ENCODE data around the gene SYNDIG1.

DNA sequence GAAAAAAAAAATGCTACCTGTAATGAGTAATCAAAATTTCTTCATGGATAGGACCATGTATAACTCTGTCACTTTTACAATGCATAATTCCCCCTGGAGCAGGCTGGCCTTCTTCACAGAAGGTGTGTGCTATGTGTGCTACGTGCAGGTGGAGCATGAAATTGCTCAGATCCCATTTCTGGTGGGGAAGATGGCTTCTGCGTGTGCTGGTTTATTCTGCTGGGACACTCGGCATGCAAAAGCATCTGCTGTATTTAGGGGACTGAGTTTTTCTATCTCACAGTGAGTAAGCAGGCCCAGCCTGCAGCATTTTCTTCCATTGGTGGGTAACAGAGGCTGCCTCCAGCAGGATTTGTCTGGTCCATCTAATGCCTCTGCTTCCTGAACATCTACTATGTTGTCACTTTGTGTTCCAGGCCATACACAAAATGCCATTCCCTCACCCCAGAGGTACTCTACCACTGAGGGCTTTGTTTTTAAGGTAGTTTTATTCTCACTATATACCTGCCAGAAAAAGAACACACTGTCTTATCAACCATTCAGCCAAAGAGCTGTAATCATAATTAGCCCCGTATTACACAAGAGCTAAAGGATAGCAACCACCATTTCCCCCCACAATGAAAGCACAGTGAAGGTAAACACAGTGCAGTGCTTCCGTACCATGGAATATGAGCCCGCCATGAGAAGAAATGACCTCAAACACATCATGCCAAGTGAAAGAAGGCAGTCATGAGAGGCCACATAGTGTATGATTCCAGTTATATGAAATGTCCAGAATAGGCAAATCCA is 62.4 kb downstream of the SYNDIG1 start:
- TF ChIP-seq, protein P1, sequence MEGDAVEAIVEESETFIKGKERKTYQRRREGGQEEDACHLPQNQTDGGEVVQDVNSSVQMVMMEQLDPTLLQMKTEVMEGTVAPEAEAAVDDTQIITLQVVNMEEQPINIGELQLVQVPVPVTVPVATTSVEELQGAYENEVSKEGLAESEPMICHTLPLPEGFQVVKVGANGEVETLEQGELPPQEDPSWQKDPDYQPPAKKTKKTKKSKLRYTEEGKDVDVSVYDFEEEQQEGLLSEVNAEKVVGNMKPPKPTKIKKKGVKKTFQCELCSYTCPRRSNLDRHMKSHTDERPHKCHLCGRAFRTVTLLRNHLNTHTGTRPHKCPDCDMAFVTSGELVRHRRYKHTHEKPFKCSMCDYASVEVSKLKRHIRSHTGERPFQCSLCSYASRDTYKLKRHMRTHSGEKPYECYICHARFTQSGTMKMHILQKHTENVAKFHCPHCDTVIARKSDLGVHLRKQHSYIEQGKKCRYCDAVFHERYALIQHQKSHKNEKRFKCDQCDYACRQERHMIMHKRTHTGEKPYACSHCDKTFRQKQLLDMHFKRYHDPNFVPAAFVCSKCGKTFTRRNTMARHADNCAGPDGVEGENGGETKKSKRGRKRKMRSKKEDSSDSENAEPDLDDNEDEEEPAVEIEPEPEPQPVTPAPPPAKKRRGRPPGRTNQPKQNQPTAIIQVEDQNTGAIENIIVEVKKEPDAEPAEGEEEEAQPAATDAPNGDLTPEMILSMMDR (IDR thresholded peaks at IDR 0.05): no peak
- TF ChIP-seq POLR2A (IDR thresholded peaks at IDR 0.05): no peak

Data from lower leg skin (tissue), 3 donors.